A549 (cell line): ENCODE results near the gene EPS8. TPM values are rescaled to one million over a fixed set of nuclear protein-coding genes. Genes with fewer than 3 reads are reported as not detected.

Source experiments
- ATAC-seq, 2 experiments: fragments of 200-7000 bp in 1 of 2; fragments of >200 bp in 1 of 2; cut with Nextera tagmentation in 1 of 2; cut with Tn5 transposase in 1 of 2; 3 replicates each; pipeline versions ENCODE4 v1.8.0 to v1.9.1; 2018 to 2020; ENCODE audit warnings: mild to moderate bottlenecking in 1 of 2, moderate library complexity in 1 of 2
- CTCF ChIA-PET: fragments of 300-600 bp; sonication (Branson Sonifier 250); formaldehyde crosslinking; extraction: SDS; loops from one replicate; lab custom pipeline; 2021; ENCODE audit warnings: antibody characterized with exemption, inconsistent platforms; lab: Yijun Ruan, JAX
- POLR2A ChIA-PET: fragments of 350-600 bp; formaldehyde crosslinking; extraction: SDS; loops from one replicate; lab custom pipeline; 2021; ENCODE audit warnings: antibody characterized with exemption, inconsistent platforms; lab: Yijun Ruan, JAX
- DNase-seq, 2 experiments: peaks; one replicate each; pipeline versions ENCODE4 v3.0.0 to v3.0.0-alpha.2; 2011 to 2016; ENCODE audit warnings: low read depth in 1 of 2, low spot score in 1 of 2
- FAIRE-seq: peaks from 2 replicates; lab custom pipeline; 2011; peaks lifted over from hg19 to GRCh38; lab: Jason Lieb, UNC
- H3K27ac ChIP-seq, 2 experiments: fragments of >200 bp; sonication (Bioruptor Twin); formaldehyde crosslinking; 3 replicates each; pipeline ENCODE4 v1.5.1; 2016 to 2017
- H3K4me1 ChIP-seq: fragments of >200 bp; sonication (Bioruptor Twin); formaldehyde crosslinking; 3 replicates; pipeline ENCODE4 v1.6.1; 2016
- H3K4me2 ChIP-seq: fragments of >200 bp; sonication (Bioruptor Twin); formaldehyde crosslinking; 3 replicates; pipeline ENCODE4 v1.6.1; 2016
- H3K4me3 ChIP-seq: fragments of >200 bp; sonication (Bioruptor Twin); formaldehyde crosslinking; 3 replicates; pipeline ENCODE4 v1.5.1; 2016
- H3K9me3 ChIP-seq: fragments of >200 bp; sonication (Bioruptor Twin); formaldehyde crosslinking; 3 replicates; pipeline ENCODE4 v1.6.1; 2016
- CBX2 ChIP-seq: fragments of 200-600 bp; sonication (generic); IDR thresholded peaks from 2 replicates; pipeline ENCODE4 v1.6.1; 2016; ENCODE audit warnings: low read depth, mild to moderate bottlenecking, borderline replicate concordance
- CBX8 ChIP-seq: fragments of 200-600 bp; sonication (generic); IDR thresholded peaks from 2 replicates; pipeline ENCODE4 v1.6.1; 2016
- CHD4 ChIP-seq: fragments of 200-600 bp; sonication (generic); IDR thresholded peaks from 2 replicates; pipeline ENCODE4 v1.6.1; 2016; ENCODE audit warnings: antibody characterized with exemption, mild to moderate bottlenecking, borderline replicate concordance
- KDM1A ChIP-seq: fragments of 200-600 bp; sonication (generic); IDR thresholded peaks from 2 replicates; pipeline ENCODE4 v1.6.1; 2016; ENCODE audit warnings: low read depth, mild to moderate bottlenecking
- MAFK ChIP-seq: fragments of 450-650 bp; IDR thresholded peaks from 2 replicates; pipeline ENCODE4 v1.6.1; 2014; ENCODE audit not compliant: partially characterized antibody
- NPAS2 ChIP-seq: fragments of 250-450 bp; sonication (Bioruptor Pico); IDR thresholded peaks from 2 replicates; pipeline ENCODE4 v1.8.0; 2022; ENCODE audit warnings: mild to moderate bottlenecking, moderate library complexity, borderline replicate concordance
- NR3C1 ChIP-seq: fragments of >200 bp; sonication (Bioruptor Twin); formaldehyde crosslinking; IDR thresholded peaks from 3 replicates; pipeline ENCODE4 v1.6.1; 2017
- PHF8 ChIP-seq: fragments of 200-600 bp; sonication (generic); IDR thresholded peaks from 2 replicates; pipeline ENCODE4 v1.6.1; 2016; ENCODE audit warnings: low read depth, mild to moderate bottlenecking, antibody characterized with exemption, moderate library complexity, borderline replicate concordance
- RAD21 ChIP-seq, 2 experiments: fragments of >200 bp in 1 of 2; sonication (Bioruptor Twin) in 1 of 2; formaldehyde crosslinking in 1 of 2; IDR thresholded peaks in 1 of 2; conservative IDR thresholded peaks in 1 of 2; 2 replicates in 1 of 2; 3 replicates in 1 of 2; pipeline ENCODE4 v1.6.1; 2012 to 2018; ENCODE audit warnings: inconsistent platforms in 1 of 2
- RARB ChIP-seq: fragments of 250-450 bp; sonication (Bioruptor Pico); IDR thresholded peaks from 2 replicates; pipeline ENCODE4 v1.8.0; 2021; ENCODE audit warnings: mild to moderate bottlenecking, moderate library complexity
- RFX5 ChIP-seq: fragments of 450-650 bp; IDR thresholded peaks from 2 replicates; pipeline ENCODE4 v1.7.1; 2014; ENCODE audit warnings: antibody characterized with exemption, mild to moderate bottlenecking, moderate library complexity
- SMC3 ChIP-seq: fragments of >200 bp; sonication (Bioruptor Twin); formaldehyde crosslinking; IDR thresholded peaks from 3 replicates; pipeline ENCODE4 v1.6.1; 2018; ENCODE audit warnings: inconsistent platforms
- SREBF2 ChIP-seq: fragments of 450-650 bp; IDR thresholded peaks from 2 replicates; pipeline ENCODE4 v1.6.1; 2014; ENCODE audit warnings: mild to moderate bottlenecking, moderate library complexity
- TFCP2L1 ChIP-seq: fragments of 250-450 bp; sonication (Bioruptor Pico); IDR thresholded peaks from 2 replicates; pipeline ENCODE4 v1.5.0; 2021; ENCODE audit warnings: mild to moderate bottlenecking
- TP53 ChIP-seq: fragments of 250-450 bp; sonication (Bioruptor Pico); IDR thresholded peaks from 2 replicates; pipeline ENCODE4 v1.5.0; 2021; ENCODE audit warnings: mild to moderate bottlenecking, moderate library complexity
- ZC3H11A ChIP-seq: fragments of 450-650 bp; IDR thresholded peaks from 2 replicates; pipeline ENCODE4 v1.6.1; 2014; ENCODE audit warnings: antibody characterized with exemption, mild to moderate bottlenecking
- WGBS: methylation state at CpG from one replicate; pipeline ENCODE4 v1.1.6; 2017; ENCODE audit errors: missing lambda C conversion rate; 5-methylcytosine and 5-hydroxymethylcytosine counted together
- polyA plus RNA-seq, 4 experiments: library from polyadenylated mRNA; depleted of rRNA in 3 of 4; stranded (reverse); fragments of >200 nt; fragmentation: RNase III in 1 of 4; extraction: RNeasy Plus Mini Kit Qiagen cat#74134 plus additional on column Dnase treatment in 1 of 4; gene quantifications; 2 replicates in 3 of 4; 3 replicates in 1 of 4; pipeline ENCODE4 v1.2.3, GENCODE V29; 2011 to 2017
- TF ChIP-seq, protein P1 (sequence below): fragments of 250-450 bp; sonication (Bioruptor Pico); IDR thresholded peaks from 2 replicates; pipeline ENCODE4 v1.5.0; 2020; ENCODE audit warnings: low read depth, mild to moderate bottlenecking, moderate library complexity
- TF ChIP-seq, protein P2 (sequence below): fragments of 150-350 bp; IDR thresholded peaks from 2 replicates; pipeline ENCODE4 v1.6.1; 2014; ENCODE audit warnings: low read depth, mild to moderate bottlenecking, low read length
- TF ChIP-seq, protein P3 (sequence below): fragments of >200 bp; sonication (Bioruptor Twin); formaldehyde crosslinking; IDR thresholded peaks from 3 replicates; pipeline ENCODE4 v1.6.1; 2016
- TF ChIP-seq, protein P4 (sequence below): fragments of >200 bp; sonication (Bioruptor Twin); formaldehyde crosslinking; IDR thresholded peaks from 2 replicates; pipeline ENCODE4 v1.6.1; 2016

Gene EPS8
- polyA plus RNA-seq, 2 of the 4 experiments (the other 2 are of a cell fraction) = 25.1 to 101 TPM

DNA sequence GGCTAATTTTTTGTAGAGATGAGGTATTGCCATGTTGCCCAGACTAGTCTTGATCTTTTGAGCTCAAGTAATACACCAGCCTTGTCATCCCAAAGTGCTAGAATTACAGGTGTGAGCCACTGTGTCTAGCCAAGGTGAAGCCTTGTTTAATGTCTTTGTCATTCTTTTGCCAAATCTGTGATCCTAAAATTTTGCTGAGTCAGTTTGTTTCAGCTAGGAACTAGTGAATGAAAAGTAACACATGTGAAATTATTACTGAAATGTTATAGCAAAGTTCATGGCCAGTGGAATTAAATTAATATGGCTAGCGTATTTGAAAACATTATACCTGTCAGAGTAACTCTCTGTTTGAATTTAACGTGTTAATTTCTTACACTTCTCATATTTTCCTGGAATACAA lies 26.5 kb upstream of the EPS8 start:
- TF ChIP-seq MAFK = peak; percentile 98
- TF ChIP-seq CBX2 = no peak
- TF ChIP-seq, all 56 proteins: peak for 1
- CTCF ChIA-PET = no interaction called here
- peak; percentile 43 for FAIRE-seq
- no peak overlapping the region for H3K4me2 ChIP-seq
- WGBS = 82% methylated on average over 2 of the region's 2 CpGs
- peaks cover 10% of the 10 kb centered on the region; the same call in 2 of the 3 replicates for H3K9me3 ChIP-seq
- no peak overlapping the region for H3K27ac ChIP-seq
- POLR2A ChIA-PET = no interaction called here
- H3K4me1 ChIP-seq = 0 out of 3 replicates have a peak, but pooled peaks cover 7% of the 10 kb centered on the region
- H3K4me3 ChIP-seq = no peak overlapping the region
- ATAC-seq = no peak
- DNase-seq = no peak

DNA sequence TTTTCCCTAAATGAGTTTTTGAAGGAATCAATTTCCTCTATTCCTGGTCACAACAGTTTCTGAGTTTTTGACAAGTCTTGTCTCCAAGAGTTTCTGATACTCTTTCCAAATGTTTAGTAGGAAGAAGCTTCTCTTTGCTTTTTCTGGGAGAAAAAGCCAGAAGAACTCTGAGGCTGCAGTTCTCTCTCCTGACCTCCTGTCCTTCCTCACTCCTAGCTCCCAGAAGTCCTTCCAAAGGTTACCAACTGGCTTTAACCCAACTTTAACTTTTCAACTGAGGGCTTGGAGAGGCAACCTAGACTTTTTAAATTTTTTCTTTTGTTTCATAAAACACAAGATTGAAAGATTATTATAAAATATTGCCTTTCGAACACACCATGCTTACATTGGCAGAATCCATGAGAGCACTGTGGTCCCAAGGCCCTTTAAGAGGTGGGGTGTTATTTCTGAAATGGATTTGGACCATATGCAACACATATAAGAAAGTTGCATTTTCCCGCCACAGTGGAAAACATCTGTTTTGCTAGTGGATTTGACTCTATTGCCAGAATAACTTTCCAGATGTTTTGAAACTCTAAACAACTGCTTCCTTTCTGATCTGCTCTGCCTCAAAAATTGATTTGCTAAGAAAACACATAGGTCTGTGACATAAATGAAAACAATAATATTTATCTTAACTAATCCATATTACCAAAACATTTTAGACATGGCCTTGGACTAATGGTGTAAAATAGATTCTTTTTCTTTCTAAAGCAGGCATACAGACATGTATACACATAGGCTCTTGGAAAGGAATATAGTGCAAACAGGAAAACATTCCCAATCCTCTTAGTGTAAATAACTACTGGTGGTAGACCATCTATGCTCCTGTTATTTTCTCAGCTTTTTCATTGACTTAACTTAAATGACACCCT lies 22.3 kb upstream of the EPS8 start:
- no peak for DNase-seq
- FAIRE-seq = no peak
- ATAC-seq = no peak
- ChIA-PET CTCF (interaction anchor here (0.8 kb wide), 2 partner anchors 10 to 225 kb away, joined by 3 to 4 read pairs; no protein-coding TSS in a partner anchor), POLR2A (no interaction called here)
- H3K4me1 ChIP-seq = peaks cover 8% of the 10 kb centered on the region
- H3K4me2 ChIP-seq = no peak overlapping the region
- H3K27ac ChIP-seq = no peak overlapping the region
- TF ChIP-seq KDM1A = no peak
- TF ChIP-seq, protein P1, sequence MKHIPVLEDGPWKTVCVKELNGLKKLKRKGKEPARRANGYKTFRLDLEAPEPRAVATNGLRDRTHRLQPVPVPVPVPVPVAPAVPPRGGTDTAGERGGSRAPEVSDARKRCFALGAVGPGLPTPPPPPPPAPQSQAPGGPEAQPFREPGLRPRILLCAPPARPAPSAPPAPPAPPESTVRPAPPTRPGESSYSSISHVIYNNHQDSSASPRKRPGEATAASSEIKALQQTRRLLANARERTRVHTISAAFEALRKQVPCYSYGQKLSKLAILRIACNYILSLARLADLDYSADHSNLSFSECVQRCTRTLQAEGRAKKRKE (CRISPR knock-in tag) = no peak
- WGBS = 97% methylated on average over 2 of the region's 2 CpGs
- no peaks in the 10 kb centered on the region for H3K9me3 ChIP-seq
- H3K4me3 ChIP-seq = no peak overlapping the region

DNA sequence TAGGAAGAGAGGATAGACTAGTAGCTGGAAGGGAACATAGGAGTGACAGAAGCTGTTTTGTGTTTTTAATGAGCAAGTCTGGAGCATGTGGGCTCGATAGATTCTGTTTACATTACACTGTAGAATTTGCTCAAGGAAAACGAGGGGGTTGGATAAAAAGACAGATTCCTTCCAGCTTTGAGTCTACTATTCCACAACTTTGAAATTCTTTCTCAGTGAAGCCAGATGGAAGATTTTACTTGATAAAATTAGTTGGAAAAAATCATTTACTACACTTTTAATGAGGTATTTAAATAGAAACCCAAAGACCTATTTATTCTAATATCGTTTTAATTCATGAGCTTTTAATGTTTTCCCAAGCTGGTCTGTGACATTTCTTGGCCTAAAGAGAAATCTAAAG lies 19.5 kb upstream of the EPS8 start:
- Histone ChIP-seq H3K9me3 (no peaks in the 10 kb centered on the region), H3K27ac (no peak overlapping the region; a peak in 1 of 6 replicates), H3K4me1 (peaks cover 8% of the 10 kb centered on the region), H3K4me2 (peak overlapping the region; percentile 40; the same call in 1 of the 3 replicates), H3K4me3 (no peak overlapping the region)
- ATAC-seq (peak in 1 of 2 experiments; percentile 33; a peak in 2 of 6 replicates), DNase-seq (no peak), FAIRE-seq (no peak)
- TF ChIP-seq ZC3H11A = no peak
- no peak for TF ChIP-seq MAFK
- TF ChIP-seq, protein P2, sequence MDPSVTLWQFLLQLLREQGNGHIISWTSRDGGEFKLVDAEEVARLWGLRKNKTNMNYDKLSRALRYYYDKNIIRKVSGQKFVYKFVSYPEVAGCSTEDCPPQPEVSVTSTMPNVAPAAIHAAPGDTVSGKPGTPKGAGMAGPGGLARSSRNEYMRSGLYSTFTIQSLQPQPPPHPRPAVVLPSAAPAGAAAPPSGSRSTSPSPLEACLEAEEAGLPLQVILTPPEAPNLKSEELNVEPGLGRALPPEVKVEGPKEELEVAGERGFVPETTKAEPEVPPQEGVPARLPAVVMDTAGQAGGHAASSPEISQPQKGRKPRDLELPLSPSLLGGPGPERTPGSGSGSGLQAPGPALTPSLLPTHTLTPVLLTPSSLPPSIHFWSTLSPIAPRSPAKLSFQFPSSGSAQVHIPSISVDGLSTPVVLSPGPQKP = no peak
- no peak for TF ChIP-seq PHF8
- TF ChIP-seq RAD21 (conservative IDR thresholded peaks at IDR 0.05 in 1 of 2, IDR thresholded peaks at IDR 0.05 in 1 of 2) = no peak
- TF ChIP-seq, protein P3, sequence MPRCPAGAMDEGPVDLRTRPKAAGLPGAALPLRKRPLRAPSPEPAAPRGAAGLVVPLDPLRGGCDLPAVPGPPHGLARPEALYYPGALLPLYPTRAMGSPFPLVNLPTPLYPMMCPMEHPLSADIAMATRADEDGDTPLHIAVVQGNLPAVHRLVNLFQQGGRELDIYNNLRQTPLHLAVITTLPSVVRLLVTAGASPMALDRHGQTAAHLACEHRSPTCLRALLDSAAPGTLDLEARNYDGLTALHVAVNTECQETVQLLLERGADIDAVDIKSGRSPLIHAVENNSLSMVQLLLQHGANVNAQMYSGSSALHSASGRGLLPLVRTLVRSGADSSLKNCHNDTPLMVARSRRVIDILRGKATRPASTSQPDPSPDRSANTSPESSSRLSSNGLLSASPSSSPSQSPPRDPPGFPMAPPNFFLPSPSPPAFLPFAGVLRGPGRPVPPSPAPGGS = no peak
- TF ChIP-seq SMC3 = no peak
- no peak for TF ChIP-seq CBX8
- TF ChIP-seq CHD4 = no peak
- no peak for TF ChIP-seq TFCP2L1 (CRISPR knock-in tag)
- TF ChIP-seq NR3C1 = no peak
- no peak for TF ChIP-seq KDM1A
- TF ChIP-seq NPAS2 (CRISPR knock-in tag) = no peak
- TF ChIP-seq RFX5 = no peak
- TF ChIP-seq SREBF2 = no peak
- TF ChIP-seq RARB = no peak
- TF ChIP-seq, protein P4, sequence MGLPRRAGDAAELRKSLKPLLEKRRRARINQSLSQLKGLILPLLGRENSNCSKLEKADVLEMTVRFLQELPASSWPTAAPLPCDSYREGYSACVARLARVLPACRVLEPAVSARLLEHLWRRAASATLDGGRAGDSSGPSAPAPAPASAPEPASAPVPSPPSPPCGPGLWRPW = no peak
- no peak for TF ChIP-seq TP53 (CRISPR knock-in tag)
- CTCF ChIA-PET = interaction anchor here (0.8 to 1.3 kb wide), 3 partner anchors 11 to 177 kb away, joined by 3 read pairs; no protein-coding TSS in a partner anchor
- WGBS = 21% methylated on average over 3 of the region's 3 CpGs
- POLR2A ChIA-PET = no interaction called here
